Head of caudate nucleus (tissue), 42 donors: ENCODE data around the gene PGA4.
"Not testable (repeated sequence)": the region's sequence is repeated elsewhere in the genome, so short reads cannot be mapped to it uniquely, and the experiment has no call there.

Experiments
- DNase-seq, 42 donors: peaks; one replicate each; pipeline versions ENCODE4 v3.0.0 to v3.0.0-alpha.2; 2020 to 2021; ENCODE audit warnings: mixed read lengths in 7 of 42
- intact Hi-C: fragments of 100-400 bp; cut with DNase I; formaldehyde crosslinking; loops from one replicate; pipeline ENCODE4 v1.15.0; 2022

PGA4 gene

DNA sequence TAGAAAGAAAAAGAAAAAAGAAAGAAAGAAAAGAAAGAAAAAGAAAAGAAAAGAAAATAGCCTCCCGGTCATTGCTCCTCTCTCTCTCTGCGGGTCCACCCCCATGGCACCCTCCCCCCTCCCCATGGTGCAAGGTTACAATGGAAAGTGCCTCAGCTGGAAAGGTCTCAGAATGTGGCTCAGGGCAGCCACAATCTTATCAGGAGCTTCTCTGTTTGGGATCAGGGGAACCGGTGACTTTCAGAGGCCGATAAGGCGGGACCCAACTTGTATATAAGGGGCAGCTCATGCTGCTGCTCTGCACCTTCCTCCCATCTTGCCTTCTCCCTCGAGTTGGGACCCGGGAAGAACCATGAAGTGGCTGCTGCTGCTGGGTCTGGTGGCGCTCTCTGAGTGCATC lies 18.7 kb downstream of the PGA4 start, which contains the start of gene PGA5:
Gene PGA5 (plus strand): TSS at position 301 of the 400 bp plus-strand sequence. CDS start 52 bp downstream, at position 353.
- DNase-seq, intact Hi-C loops: not testable (repeated sequence)

DNA sequence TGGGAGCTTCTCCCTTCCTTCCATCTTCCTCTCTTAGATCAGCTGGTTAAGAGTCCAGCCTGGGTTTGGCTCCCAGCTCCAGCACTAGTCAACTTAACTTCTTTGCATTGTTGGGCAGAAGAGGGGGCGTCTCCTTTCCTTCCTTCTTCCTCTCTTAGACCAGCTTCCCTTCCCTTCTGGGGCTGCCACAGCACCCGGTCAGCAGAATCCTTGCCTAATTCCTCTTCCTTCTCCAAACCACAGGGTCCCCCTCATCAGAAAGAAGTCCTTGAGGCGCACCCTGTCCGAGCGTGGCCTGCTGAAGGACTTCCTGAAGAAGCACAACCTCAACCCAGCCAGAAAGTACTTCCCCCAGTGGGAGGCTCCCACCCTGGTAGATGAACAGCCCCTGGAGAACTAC lies 19.4 kb downstream of the PGA4 start:
- DNase-seq, intact Hi-C loops: not testable (repeated sequence)

DNA sequence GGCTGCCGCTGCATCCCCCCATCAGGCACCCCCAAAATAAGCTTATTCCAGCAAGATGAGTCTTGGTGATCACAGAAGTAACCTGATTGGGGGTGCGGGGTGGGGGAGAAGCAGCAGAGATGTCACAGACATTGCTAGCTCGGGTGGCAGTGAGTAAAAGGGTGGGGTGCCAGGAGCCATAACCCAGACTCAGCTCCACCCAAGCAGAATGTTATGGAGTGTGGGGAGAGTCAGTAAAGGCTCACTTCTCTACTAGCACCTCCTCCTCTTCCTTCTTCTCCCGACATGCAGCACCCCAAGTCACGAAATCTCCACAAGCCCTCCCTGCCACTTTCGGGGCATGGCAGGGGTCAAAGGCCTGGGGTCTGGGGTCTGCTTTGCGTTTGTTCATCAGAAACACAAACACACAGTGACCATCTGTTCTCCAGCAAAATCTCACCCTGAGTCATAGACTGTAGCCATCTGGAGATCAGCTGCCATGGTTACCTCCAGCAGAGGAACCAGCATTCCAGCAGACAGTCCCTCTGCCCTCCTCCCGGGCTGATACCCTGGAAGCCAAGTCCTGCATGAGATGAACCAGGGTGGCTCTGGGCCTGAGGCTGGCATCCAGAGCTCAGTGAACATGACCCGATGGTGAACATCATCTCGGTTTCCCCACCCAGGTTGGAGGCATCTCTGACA lies 23.3 kb downstream of the PGA4 start:
- intact Hi-C loops, DNase-seq: not testable (repeated sequence)

DNA sequence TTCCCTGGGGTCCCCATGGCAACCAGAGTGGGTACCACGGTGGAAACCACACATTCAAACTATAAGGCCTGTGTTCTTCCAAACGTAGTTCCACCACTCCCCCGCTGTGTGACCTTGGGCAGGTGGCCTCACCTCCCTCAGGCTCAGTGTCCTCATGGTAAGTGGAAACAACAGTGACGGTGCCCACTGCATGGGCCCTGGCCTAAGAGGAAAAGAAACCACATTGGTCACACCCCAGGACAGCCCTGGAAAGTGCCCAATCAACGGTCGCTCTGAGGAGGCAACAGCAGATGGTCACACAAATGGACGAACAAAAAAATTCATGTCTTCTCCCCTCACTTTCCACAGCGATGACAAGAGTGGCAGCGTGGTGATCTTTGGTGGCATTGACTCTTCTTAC lies 25.9 kb downstream of the PGA4 start:
- intact Hi-C loops, DNase-seq: not testable (repeated sequence)

DNA sequence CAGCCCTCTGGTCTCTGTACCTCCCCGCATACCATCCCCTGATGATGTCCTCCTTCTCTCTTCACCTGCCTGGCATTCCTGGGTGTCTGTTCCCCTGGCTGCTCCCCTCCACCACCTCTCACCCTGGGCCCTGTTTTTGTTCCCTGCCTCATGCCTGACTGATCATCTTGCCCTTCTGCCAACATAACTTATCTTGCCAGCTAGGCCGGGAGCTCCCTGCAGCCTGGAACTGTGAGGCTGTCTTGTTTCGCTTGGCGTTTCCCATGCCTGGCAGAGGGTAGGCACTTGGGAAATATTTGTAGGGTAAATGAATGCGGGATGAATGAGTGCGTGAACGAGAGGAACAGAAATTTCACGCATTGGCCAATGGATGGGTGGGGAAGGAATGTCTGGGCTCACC lies 27.1 kb downstream of the PGA4 start:
- DNase-seq, intact Hi-C loops: not testable (repeated sequence)

DNA sequence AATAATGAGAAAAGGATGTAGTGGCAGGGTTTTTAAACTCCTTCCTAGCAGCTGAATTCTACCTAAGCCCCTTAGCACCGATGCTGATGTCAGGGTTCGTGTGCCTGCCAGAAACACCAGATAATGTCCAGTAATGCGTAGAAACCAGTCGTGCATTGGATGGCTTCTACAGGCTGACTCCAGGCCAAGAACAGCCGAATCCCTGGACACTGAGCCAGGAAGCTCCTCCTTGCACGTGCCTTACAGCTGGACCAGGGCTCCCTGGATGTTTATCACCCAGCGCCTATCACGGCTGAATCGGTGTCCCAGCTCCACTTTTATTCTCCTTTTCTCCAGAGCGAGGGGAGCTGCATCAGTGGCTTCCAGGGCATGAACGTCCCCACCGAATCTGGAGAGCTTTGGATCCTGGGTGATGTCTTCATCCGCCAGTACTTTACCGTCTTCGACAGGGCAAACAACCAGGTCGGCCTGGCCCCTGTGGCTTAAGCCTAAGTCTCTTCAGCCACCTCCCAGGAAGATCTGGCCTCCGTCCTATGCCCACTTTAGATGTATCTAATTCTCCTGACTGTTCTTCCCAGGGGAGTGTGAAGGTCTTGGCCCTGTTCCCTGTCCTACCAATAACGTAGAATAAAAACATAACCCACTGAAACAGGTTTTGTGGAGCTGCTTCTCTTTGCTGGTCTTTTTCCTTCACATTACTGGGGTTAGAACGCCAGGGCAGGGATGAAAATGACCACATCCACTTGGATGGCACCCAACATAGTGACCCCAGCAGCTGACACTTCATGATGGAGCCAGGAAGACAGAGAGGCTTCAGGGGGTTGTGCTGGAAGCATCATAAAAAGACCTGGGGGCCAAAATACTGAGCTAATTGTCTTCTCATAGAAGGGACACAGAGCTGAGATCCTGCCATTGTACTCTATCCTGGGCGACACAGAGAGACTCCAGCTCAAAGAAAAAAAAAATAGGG lies 28.9 kb downstream of the PGA4 start:
- intact Hi-C loops, DNase-seq: not testable (repeated sequence)

DNA sequence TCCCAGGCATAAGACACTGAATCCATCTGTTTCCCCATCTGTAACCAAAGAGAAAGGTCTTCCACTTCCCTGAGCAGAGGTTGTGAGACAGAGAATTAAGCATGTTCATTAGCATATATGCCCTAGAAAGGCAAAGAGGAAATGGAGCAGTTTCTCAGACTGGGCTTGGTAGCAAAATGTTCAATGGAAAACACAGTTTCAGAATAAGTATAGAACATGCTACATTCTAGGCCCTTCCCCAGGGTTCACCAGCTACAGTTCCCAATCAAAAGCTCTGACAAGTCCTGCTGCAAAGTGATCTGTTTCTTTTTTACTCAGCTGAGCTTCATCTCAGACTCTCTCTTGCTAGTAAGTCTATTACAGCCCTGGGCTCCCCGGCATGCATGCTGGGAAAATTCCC lies 30.2 kb downstream of the PGA4 start:
- intact Hi-C loops, DNase-seq: not testable (repeated sequence)

DNA sequence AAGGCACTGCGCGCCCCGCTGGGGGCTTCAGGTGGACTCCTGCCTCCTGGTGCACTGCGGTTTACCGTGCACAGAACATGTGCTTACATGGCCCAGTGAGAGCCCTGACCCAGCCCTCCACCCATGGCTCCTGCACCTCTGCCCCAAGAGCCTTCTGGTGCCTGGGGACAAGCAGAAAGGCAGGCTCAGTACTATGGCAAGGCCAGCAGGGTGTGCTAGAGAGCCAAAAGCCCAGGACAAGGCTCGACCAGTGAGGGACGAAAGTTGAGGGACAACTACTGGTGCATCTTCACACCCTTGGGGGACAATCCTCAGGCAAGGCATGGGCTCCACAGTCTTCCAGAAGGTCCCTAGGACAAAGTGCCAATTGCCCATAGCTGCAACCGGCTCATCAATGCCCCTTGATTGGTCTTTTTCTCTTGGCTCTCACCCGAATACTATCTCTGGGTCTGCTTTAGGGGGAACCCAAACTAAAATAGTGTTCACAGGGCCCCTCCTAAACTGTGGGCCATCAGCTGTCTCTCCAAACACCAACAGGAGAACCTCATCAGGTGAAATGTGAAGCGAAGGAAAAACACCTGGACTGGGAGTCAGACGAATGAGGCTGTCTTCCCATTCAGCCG lies 32.4 kb downstream of the PGA4 start:
- DNase-seq: peak in 41 of 42 donors; percentile 25 to 85 (median 65)
- intact Hi-C loops: no loop called here

DNA sequence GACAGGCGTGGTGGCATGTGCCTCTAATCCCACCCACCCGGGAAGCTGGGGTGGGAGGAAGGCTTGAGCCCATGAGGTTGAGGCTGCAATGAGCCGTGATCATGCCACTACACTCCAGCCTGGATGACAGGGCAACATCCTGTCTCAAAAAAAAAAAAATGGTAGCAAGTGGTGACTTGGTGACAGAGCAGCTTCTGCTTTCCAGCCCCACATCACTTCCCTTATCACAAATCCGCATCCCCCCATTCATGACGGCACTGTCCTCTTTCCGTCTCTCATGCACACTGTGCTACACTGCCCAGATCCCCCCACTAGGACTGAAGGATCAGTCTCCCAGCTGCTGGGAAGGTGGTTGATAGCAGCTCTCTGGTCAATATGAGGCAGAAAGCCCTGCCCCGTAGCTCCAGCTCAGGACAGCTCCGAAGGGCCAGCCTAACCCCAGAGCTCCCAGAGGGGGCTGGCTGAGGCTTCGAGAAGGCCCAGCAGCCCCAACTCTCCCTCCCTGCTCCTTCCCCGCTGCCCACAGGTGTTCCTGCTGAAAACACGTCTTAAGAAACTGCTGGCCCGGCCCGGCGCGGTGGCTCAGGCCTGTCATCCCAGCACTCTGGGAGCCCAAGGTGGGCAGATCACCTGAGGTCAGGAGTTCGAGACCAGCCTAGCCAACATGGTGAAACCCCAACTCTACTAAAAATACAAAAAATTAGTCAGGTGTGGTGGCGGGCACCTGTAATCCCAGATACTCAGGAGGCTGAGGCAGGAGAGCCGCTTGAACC lies 34.7 kb downstream of the PGA4 start:
- DNase-seq: no peak
- intact Hi-C loops: no loop called here

DNA sequence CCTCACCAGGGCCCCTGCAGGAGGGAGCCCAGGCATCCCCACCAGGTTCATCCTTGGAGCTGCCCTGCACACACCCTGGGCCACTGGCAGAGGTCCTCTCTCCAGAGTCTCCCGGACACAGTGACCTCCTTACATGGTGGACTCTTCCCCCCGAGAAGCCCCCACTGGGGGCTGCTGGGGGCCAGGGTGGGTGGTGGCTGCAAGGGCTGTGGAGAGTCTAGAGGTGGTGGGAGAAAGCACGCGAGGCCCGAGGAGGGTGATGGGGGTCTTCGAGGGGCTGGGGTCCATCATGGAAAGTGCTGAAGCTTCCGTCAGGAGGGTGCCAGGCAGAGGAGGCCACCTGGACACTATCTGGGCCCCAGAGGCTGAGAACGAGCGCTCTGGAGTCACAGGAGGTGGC lies 36.4 kb downstream of the PGA4 start:
- intact Hi-C loops: no loop called here
- DNase-seq: no peak

DNA sequence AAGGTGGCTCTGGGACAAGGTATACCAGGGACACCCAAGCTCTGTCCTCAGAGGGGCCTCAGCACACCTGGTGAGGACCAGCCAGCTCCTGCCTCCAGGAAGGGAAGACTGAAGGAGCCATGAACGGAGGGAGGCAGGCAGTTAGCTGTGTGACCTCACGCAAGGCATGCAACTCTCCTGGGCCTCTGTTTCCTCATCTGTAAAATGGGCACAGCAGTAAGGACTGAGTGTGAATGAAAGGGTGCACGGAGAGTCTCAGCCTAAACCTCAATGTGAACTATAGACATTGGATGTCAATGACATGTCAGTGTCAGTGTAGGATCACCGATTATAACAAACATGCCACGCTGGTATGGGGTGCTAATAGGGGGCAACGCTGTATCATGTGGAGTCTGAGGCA lies 37.2 kb downstream of the PGA4 start:
- intact Hi-C loops: no loop called here
- no peak for DNase-seq

DNA sequence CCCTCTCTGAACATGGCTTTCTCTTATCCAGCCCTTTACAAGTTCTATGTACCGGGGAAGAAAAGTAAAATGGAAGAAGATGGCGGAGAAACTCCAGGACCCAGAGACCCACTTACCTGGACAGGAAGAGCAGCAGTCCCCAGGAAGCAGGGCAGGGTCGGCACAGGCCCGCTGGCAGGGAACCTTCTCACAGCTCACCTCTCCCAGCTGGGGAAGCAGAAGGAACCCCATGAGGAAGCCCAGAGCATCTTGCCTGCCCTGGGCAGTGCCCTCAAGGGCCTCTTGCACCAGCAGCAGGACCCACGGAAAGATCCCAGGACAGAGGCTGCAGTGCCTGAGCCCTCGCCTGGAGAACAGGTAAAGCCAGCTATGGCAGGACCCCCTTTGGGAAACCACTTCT lies 42.2 kb downstream of the PGA4 start:
- intact Hi-C loops: no loop called here

DNA sequence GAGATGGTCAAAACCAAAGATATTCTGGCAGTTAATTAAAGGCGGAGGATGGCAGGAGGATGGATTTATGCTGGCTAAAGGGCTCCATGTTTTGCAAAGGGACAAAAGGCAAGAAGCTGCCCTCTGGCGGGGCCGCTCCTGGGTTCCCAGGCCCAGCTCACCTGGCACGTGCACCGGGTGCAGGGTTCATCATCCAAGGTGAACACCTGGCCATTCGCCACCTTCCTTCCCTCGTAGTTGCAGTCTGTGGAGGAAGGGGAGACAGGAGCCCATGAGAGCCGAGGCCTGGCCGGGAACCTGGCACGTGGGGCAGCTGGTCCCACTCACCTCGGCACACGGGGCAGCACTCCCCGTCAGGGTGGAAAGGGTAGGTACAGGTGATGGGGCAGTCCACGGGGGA lies 42.6 kb downstream of the PGA4 start:
- intact Hi-C loops: no loop called here
- DNase-seq: no peak

More for the DNA sequence above, 42.2 kb downstream of the PGA4 start:
- DNase-seq: no peak

DNA sequence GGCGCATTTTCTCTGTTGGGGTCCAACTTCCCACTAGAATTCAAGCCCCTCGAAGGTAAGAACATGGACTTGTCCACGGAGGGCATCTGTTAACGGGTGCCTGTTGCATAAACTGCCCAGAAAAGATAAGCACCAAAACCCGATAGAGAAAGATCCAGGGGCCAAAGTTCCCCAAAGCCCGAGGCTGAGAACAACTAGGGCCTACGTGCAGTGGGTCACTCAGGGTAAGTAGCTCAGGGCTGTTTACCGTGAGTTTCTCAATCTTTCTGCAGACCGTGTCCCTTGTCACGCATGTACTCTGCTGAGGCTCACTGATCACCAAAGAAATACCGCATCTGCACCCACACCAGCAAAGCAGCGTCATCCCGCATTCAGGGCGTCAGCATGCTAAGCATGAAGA lies 43.2 kb downstream of the PGA4 start:
- intact Hi-C loops: no loop called here
- no peak for DNase-seq

DNA sequence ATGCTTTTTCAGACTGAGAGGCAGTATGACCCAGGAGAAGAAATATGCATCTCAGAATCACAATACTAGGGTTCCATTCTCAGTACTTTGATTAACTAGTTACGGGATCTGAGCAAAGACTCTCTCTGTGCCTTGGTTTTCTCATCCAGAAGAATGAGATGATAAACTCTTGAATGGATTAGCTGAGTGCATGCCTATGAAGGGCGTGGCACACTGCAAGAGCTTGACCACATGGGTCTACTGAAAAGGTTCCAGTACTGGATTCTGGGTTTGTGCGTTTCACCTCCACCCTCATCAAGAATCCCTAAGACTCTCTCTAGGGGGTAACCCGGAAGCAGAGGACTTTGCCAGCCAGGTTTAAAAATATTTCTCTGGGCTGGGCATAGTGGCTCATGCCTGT lies 44.5 kb downstream of the PGA4 start:
- DNase-seq: no peak
- intact Hi-C loops: no loop called here

DNA sequence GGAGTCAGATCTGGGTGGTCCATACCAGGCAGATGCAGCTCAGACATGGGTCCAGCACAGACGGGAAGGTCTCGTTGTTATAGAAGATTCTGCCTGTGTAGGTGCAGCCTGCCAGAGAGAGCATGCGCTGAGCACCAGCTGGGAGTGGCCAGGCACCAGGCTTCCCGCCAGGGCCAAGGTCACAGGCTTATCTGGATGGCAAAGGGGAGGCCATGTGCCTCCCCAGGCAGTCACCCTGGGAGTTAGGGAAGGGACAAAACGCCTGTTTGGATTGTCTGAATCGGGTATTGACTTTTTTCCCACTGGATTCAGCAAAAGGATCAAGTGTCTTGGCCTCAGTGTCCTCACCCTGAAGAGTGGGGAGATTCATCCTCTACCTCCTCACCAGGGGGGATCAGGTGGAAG lies 45.3 kb downstream of the PGA4 start:
- intact Hi-C loops: no loop called here
- DNase-seq: no peak

DNA sequence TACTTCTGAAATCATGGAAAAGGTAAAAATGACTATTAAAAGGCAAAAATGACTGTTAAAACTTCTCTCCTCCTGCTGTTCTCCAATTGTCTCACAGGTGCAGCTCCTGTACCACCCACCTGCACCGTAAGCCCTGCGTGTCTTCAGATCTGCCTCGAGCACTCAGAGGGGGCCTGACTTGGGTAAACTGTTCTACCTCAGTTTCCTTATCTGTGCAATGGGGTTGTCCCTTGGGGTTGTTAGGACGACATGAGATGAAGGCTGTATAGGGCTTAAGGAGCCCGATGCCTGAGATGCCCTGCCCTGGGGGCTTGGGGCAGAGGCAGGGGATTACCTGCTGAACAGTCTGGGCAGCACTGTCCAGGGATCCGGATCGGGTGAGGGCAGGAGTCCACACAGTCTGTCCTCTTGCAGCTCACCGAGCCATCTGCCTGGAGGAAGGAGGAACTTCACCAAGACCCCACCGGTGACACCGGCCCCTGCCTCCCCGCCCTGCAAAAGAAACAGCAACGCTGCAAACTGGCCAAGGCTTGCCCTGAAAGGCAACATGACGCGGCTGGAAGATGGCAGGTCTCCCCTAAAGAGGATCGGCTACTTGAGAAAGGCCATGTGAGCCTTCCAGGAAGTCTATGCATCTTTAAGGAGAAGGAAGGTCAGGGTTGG lies 46.6 kb downstream of the PGA4 start:
- no peak for DNase-seq
- intact Hi-C loops: no loop called here

DNA sequence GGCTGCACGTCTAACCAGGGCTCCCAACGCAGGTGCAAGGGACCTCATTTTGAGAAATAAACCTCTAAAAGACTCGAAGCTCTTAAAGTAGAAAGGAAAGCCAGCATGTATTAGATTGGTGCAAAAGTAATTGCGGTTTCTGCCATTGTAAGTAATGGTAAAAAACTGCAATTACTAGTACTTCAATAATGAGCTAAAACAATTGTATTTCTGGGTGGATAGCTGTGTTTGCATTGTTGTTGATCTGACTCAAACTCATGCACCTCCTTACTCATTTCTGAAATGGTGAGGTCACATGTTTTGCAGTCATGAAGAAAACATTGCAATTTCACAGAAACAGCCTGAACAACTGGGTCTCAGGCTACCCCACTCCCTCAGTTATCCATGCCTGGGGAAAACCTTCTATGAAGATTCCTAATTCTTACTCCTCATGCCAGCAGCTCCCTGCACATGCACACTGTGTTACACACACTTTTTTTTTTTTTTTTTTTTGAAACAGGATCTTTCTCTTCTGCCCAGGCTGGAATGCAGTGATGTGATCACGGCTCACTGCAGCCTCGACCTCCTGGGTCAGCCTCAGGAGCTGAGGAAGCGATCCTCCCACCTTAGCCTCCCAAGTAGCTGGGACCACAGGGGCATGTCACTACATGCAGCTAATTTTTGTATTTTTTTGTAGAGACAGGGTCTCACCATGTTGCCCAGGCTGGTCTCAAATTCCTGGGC lies 48.4 kb downstream of the PGA4 start:
- intact Hi-C loops: no loop called here
- DNase-seq: no peak
